Activated CD4-positive, alpha-beta T cell treated with anti-CD3 and anti-CD28 coated beads, Interleukin-2, amount 50 U/mL, for 16 hours (primary cell): ENCODE measurements around the gene KDM4B.

Source experiments
- DNase-seq: peaks from one replicate; pipeline ENCODE4 v3.0.0-alpha.2; 2020

The KDM4B gene

DNA sequence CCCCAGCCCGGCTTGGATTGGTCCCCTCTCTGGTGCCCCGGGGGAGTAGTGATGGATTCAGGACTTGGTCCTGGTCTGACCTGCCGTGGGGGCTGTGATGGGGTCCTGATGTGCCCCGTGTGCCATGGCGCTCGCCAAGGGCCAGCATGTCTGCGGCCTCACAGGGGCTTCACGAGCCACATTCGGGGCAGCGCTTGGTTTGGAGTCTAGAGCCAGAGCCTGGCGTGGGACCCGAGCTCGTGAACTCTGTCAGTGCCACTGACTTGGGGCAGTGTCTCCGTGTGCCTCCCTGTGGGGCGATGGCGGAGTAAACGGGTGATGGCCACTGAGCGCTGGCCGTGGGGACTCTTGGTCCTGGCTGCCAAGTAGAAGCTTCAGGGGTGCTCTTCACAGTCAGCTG is 17.1 kb downstream of the KDM4B start:
- DNase-seq: no peak

DNA sequence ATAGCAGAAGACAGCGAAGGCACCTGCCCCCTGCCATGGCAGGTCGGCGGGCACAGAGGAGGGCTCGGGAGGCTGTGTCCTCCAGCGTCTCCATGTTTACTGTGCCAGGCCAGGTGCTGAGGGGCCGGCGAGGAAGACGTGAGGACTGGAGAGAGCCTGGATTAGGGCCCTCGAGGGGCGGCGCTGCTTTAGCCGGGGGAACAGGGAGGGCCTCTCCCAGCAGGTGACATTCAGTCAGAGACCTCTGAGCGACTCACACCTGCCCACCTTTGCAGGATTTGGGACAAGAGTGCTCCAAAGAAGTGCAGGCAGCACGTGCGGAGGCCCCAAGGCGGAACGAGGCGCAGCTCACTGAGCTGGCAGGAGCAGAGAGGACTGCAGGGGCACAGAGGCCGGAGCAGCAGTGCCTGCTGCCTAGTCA is 17.6 kb downstream of the KDM4B start:
- DNase-seq: no peak

DNA sequence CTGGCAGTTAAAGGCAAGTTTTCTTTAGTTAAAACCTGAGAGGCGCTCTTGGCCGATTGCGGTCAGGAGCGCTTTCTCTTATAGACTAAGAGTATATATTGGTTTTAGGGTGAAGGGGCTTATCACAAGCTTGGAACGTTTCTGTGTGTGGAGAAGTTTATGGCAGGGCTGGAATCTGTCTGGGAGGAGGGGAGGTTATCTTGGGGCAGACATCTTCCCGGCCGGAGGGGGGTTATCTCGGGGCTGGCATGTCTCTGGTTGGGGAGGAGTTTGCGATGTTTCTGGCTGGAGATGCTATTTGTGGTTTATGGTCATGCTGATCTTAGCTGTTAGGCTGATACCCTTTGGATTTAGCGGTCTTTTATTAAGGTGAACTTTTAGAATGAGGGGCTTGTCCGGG is 18.3 kb downstream of the KDM4B start:
- no peak for DNase-seq

DNA sequence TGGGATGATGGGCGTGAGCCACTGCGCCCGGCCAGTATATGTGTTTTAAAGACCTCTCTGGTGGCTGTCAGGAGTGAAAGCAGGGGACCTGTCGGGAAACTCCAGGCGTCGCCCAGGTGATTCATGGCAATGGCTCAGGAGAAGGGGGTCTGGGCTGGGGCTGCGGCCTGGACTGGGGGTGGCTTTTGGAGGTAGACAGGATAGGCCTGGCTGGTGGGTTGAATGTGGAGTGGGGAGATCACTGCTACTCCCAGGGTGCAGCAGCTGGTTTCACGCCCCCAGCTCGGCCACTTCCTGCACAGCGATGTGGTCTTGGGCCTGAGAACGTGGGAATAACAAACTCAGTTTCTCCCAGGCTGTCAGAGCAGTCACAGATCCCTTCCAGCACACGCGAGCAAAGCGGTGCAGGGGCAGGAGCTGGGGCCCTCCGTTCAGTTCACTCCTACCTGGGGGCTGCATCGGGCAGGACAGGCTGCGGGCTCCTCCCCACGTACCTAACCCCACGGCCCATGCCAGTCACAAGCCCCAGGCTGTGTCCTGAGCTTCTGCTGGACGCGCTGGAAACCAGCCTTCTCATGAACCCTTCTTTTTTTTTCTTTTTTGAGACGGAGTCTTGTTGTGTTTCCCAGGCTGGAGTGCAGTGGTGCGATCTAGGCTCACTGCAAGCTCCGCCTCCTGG is 18.9 kb downstream of the KDM4B start:
- DNase-seq: no peak

DNA sequence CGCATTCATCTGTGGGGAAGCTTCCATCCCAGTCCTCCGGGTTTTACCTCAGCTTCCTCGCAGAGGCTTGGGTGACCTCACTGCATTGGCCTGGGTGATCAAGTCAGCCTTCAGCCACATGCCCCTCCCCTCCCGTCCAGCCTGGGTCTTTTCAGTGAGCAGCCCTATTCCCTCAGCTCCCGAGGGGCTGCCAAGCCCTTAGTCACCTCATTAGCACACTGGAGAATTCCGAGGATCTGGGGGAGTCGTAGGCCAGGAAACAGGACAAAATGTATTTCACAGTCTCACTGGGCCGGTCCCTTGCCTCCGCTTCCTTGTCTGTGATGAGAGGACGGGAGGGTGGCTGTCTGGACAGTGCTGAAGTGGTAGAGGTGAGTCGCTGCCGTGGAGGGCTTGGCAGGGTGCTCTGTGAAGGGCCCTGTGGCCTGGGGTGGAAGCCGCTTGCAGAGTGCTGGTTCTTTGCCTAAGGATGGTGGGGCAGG is 19.9 kb downstream of the KDM4B start:
- DNase-seq: no peak

DNA sequence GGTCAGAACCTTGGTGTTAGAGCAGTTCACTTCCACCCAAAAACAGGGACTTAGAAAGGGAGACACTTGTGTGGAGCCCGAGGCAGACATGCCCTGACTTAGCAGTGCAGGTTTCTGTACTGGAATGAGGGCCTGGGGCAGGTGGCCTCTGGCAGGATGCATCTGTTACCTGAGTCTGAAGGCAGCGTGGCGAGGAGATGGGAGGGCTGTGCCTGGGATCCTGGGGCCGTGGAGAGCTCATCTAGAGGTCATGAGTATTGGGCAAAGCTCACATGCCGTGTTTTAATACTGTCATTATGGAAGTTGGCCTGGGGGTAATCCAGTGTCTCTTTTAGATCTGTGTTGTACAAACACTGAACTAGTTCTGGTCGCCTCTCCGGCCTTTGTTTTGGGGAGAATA is 21.4 kb downstream of the KDM4B start:
- DNase-seq: no peak

DNA sequence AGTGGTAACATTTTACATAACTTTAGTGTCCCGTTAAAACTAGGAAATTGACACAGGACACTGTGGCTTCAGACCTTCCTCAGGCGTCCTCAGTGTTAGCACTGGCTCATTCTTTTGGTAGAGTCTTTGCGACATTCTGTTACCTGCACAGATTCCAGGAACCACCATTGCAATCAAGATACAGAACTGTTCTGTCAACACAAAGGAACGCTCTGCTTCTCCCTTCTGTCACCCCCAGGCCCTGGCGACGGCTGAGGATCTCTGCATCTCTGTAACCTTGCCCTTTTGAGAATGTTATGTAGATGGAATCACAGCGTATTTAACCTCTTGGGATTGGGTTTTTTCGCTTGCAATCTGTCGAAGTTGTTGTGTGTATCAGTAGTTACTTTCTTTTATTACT is 22.6 kb downstream of the KDM4B start:
- DNase-seq: no peak

DNA sequence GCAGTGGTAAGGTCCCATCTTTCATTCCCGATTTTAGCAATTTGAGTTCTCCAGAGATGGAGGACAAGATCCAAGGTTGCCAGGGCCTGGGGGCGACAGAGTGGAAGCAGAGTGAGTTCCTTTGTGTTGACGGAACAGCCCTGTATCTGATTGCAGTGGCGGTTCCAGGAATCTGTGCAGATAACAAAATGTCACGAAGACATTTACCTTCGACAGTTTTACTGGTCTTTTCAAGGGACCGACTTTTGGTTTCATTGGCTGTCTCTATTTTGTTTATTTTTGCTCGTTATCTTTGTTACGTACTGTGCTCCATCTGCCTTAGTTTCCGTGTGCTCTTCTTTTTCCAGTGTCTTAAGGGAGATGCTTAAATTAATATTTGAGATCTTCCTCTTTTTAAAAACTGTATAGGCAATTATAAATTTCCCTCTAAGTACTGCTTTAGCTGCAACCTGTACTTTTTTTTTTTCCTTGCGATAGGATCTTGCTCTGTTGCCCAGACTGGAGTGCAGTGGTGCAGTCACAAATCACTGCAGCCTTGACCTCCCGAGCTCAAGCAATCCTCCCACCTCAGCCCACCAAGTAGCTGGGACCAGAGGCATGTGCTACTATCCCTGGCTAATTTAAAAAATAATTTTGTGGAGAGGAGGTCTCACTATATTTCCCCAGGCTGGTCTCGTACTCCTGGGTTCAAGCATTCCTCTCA is 23.2 kb downstream of the KDM4B start:
- DNase-seq: no peak

DNA sequence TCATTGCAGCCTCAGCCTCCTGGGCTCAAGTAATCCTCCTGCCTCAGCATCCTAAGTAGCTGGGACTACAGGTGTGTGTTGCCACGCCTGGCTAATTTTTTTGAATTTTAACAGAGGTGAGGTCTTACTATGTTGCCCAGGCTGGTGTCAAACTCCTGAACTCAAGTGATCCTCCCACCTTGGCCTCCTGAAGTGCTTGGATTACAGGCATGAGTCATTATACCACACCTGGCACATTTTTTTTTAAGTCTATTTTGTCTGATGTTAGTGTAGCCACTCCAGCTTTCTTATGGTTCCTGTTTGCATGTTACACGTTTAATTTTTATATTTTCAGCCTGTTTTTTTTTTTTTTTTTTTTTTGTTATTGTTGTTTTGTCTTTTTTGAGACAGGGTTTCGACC is 24.8 kb downstream of the KDM4B start:
- DNase-seq: no peak

DNA sequence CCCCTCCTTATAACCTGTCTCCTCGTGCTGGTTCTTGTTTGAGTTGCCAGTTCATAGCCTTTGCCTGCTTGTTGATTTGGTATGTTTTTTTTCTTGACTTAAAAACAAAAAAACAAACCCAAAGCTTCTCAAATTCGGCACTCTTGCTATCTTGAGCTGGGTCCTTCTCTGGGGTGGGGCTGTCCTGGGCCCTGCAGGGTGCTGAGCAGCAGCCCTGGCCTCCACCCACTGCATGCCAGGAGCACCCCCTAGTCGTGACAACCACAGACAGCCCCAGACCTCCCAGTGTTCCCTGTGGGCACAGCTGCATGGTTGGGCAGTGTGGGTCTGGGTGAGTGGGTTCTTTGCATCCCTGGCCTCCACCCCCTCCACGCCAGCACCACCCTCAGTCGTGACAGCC is 27.8 kb downstream of the KDM4B start:
- DNase-seq: no peak

DNA sequence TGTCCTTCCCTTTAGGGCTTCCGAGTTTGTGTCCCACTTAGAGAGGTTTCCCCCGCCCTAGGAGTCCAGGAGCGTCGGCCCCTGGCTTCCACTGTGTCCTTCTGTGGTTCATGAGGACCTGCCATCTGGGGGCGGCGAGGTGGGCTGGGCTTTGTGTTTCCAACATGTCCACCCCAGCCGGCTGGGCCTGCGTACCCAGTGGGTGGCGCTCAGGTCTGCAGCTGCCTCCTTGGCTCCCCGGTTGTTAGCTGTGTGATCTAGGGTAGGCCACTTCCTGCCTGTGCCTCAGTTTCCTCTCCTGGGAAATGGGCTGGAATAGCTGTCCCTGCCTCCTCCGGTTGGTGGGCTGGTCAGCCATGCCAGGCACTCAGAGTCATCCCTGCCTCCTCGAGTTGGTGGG is 28.4 kb downstream of the KDM4B start:
- no peak for DNase-seq

DNA sequence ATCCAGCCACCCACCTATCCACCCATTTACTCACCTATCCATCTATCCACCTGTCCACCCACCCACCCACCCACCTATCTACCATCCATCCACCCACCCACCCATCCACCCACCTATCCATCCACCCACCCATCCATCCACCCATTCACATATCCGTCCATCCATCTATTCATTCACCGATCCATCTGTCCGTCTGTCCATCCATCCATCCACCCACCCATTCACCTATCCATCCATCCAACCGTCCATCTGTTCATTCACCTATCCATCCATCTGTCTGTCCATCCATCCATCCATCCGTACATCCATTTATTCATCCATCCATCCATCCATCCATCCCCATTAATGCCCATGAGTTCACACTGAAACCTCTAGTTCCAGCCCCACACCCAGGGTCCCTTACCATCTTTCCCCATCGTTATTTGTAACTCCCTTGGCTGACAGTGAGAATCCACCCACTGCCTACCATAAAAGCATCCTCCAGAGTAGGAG is 31.3 kb downstream of the KDM4B start:
- no peak for DNase-seq

DNA sequence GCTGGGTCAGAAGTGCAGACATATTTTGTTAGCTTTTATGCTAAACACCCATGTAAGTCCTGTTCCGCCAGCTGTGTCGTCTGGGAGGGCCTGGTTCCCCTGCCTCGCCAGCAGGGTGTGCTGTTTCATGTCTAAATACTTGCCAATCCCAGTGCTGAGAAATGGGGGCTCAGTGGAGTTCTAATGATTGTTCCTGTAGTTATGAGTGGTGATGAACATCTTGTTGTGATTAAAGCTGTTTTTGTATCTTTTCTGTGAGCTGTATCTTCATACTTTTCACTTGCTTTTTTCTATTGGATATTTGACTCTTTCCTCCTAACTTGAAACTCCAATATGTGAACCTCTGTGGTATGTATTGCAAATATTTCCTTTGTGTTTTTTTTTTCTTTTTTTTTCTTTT is 32.7 kb downstream of the KDM4B start:
- peak; percentile 42 for DNase-seq

DNA sequence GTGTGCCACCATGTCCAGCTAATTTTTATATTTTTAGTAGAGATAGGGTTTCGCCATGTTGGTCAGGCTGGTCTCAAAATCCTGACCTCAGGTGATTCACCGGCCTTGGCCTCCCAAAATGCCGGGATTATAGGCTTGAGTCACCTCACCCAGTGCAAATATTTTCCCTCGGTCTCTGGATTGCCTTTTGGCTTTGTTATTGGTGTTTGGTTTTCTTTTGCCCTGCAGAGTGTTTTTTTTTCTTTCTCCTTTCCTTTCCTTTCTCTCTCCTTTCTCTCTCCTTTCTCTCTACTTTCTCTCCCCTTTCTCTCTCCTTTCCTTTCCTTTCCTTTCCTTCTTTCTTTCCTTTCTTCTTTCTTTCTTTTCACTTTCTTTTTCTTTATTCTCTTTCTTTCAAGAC is 33.2 kb downstream of the KDM4B start:
- no peak for DNase-seq

DNA sequence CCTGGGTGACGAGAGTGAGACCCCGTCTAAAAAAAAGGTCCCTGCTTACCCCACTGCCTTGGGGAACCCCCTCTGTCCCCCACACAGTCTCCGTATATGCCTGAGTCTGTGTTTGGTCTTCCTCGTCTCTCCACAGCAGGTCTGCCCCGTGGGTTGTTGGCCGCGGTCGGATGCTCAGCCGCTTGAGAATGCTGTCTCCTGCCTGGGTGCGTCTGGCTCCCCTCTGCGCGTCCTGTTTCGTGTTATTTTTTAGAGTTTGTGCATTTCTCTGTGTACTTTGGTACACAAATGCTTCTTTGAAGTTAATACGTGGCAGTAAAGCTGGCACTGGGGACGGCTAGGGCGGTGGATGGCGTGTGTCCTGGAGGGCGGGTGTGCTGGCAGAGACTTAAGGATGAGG is 34.9 kb downstream of the KDM4B start:
- no peak for DNase-seq

DNA sequence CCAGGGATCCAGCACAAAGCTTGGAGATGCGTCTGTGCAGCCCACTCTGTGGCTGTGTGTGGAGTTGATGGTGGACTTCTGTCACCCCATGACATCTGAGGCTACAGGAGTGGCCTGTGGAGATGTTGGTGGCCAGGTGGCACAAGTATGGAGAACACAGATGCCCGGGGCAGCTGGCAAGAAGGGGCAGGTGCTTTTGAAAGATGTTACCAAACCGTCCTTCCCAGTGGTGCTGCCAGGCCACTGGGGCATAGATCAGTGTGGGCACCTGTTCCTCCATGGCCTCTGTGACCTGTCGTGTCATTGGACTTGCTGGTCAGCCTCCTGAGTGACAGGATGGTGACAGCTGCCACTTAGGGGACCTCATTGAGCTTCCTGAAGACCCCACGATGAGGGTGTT is 36.2 kb downstream of the KDM4B start:
- no peak for DNase-seq

DNA sequence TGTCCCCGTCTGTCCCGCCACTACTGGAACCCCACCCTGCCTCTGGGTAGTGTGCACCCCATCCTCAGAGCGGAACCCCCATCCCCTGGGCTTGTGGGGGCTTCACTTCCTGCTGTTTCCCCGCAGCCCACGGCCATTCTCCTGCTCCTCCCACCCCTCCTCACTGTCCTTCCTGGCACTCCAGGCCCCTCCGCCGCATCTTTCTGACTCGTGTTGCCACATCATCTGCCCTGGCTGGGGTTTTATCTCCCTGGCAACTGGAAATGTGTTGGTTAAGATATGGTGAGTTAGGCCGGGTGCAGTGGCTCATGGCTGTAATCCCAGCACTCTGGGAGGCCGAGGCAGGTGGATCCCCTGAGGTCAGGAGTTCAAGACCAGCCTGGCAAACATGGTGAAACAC is 37.3 kb downstream of the KDM4B start:
- no peak for DNase-seq

DNA sequence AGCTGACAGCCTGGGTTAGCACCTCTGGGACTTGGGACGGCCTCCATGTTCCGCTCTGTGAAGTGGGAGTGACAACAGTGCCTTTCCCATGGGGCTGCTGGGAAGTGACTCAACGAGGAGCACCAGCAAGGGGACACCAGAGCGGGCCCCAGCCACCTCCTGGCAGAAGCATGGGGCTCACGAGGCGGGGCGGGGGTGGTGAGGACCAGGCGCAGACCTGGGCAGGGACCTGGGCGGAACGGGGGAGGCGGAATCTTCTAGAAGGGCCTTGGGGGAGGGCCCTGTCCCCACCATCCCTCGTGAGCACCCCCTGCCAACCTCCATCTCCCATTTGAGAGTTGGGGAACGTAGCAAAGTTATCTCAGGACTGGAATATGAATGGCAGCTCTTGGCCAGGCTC is 37.9 kb downstream of the KDM4B start:
- DNase-seq: no peak

DNA sequence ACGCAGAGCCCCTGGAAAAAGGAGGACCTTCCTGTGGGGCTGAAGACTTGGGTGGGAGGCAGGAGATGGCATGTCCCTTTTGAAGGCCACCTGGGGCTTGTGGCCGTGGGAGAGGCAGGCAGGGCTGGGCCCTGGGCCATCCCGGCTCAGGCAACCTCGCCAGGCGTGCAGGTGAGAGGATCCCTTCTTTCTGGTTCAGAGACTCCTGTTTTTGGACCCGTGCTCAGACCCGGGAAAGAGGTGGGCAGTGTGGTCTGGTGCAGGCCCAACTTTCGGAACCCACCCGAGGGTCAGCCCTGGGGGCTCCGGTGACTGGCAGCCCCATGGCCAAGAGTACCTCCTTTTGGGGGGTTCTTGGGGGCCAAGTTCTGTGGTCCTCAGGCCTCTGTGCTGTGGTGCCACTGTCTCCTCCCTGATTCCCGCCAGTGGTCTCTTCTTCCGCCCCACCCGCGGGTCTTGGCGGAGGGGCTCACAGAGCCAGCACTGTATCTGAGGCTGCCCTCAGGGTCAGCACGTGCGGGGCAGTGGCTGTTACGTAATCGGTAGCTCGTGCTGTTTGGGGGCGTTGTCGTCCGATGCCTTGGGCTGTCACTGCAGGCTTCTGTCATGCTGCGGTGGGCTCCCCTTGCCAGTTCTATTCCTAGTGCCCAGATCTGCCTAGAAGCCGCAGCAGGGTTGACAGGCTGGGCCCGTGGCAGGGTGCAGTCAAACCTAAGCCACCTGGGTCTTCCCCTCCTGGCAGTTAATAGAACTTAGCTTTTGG is 42.7 kb downstream of the KDM4B start:
- no peak for DNase-seq

DNA sequence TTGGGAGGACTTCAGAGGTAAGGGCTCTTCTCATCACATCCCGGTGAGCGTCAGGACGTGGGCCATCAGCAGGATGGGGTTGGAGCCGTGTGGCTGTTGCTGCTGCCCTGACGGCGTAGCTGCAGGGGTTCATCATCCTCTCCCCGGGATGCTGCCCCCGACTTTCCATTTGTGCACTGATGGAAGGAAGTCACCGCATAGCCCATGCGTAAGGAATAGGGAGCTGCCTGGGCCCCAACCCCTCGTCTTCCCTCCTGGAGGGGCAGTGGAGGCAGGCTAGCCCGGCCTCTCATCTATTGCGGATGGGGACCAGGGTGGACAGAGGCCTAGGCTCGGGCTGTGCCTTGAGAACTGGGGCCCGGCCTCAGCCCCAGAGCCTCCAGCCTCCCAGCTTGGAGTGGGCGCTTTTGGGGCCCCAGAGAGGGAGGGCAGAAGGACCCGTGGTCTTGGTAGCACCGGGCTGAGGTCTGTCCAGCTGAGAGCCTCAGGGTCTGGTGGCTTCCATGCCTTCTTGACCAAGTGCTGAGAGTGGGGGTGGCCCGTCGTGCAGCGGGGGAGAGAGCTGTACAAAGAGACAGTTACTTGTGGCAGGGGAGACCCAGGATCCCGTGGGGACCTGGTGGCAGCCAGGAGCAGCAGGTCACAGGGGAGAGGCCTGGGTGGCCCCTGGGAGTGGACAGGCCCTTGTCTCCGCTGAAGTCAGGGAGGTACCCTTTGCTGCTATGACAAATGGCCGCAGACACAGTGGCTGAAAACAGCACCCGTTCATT is 44.0 kb downstream of the KDM4B start:
- DNase-seq: no peak

DNA sequence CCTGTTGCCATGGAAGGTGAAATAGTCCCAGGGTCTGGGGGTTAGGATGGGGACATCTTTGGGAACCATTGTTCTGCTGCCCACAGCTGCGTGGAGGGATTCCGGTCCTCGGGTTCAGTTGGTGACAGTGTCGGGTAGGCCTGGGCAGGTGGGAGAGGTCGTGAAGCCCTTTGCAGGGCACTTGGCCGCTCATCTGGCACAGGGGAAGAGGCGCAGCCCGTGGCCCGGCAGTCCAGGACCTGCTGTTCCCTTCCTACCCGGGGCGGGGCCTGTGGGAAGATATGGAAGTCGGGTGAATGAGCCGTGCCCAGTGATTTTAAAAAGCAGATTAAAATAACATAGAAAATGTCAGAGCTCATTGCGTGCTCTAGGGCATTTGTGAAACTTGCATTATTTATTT is 44.8 kb downstream of the KDM4B start:
- no peak for DNase-seq

DNA sequence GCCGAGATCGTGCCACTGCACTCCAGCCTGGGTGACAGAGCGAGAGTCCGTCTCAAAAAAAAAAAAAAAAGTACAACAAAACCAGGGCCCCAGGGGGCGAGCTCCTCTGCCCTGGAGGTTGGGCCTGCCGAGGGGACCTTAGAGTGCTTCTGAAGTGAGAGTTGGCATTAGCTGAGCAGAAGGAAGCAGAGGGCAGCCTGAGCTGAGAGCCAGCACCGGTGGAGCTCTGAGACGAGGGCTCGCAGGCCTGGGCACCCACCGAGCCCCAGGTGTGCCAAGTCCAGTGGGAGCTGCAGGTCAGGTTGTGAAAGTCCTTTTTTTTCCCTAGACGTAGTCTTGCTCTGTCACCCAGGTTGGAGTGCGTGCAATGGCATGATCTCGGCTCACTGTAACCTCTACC is 46.0 kb downstream of the KDM4B start:
- no peak for DNase-seq

DNA sequence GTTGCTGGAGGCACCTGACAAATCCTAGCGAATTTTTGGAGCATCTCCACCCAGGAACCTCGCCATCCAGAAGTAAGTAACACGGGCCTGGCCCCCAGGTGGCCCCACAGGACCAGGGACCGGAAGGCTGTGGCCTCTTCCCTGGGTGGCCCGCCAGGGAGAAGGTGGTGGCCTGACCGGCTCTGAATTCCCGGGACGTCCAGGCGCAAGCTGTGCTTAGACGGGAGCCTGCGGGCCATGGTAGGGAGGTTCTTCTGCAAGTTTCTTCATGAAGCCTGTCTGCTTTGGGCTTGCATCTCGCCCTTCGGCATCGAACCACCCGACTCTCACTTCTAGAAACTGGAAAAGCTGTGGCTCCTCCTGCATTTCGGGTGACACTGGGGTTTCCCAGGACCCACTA is 47.4 kb downstream of the KDM4B start:
- no peak for DNase-seq
